Dedifferentiated amniotic fluid mesenchymal stem cell (primary cell): ENCODE measurements around the gene GSDME.

ENCODE experiments used
- DNase-seq: peaks from one replicate; pipeline ENCODE4 v3.0.0-alpha.2; 2016; ENCODE audit errors: extremely low spot score

GSDME gene

DNA sequence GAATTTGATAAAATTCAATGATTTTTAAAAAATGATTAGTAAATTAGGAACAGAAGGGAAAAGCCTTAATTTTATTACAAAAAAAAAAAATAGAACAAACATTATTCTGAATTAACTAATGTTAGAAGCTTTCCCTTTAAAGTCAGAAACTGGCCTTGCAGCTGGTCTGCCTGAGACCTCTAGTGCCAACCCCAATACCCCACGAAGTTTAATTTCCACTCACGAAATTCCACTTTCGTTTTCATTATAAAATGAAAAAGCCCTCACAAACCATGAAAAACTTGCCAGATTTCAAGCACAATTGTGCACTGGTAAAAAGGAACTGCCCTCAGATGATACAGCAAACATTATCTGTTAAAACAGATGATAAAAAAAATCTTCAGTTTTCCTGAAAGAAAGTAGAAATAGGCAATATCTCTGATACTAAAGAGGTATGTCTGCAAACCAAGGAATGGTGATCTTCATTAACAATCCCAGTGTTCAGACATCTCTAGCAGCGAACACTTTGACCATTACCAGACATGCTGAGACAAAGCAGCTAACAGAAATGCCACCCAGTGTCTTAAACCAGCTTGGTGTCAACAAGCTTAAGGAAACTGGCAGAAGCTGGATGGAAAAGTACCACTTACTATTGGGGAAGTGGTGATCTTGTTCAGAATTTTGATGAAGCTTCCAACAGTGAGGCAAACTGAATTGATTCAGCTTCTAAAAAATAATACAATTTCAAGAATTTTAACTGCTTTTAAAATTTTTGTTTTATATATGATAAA is 103.8 kb downstream of the GSDME start:
- DNase-seq = no peak

DNA sequence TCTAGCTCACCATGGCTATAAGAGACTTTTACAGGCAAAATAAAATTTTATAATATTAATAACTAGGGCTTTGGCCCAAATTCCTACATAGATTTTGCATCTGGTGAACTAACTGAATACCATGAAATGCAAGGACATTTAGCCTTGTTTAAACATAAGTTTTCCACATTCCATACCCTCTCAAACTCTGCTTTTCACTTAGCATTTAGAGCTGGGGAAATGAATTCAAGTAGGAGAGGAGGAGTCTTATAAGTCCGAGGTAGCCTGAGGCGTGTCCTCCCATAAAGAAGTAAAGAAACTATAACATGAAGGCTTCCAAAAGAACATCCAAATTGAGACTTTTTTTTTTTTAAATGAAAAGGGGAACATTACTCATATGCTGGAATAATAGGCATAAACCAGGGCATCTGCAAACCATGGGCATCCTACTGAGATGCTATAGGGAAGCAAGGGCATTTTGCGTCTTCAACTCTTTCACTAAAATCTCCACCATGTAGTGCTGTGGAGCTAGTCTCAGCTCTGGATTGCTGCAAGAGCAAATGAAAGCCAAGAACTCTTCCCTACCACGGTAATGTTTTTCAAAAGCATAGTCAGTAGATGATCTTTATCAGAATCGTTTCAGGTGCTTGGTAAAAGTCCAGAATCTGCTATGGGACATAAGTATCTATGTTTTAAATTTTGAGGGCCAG is 104.9 kb downstream of the GSDME start:
- DNase-seq = no peak
